Mucosa of rectum (tissue), 2 donors: ENCODE results near the gene MYL10.

ENCODE experiments used
- H3K27ac ChIP-seq, 2 donors: one replicate each; pipeline ENCODE4 v1.7.0; 2013; ENCODE audit warnings: inconsistent platforms in 2 of 2, low read depth in 2 of 2, low read length in 2 of 2
- H3K27me3 ChIP-seq, 2 donors: one replicate each; pipeline ENCODE4 v1.7.0; 2013; ENCODE audit warnings: low read length in 2 of 2; ENCODE audit not compliant: control insufficient read depth in 2 of 2, insufficient read depth in 2 of 2
- H3K36me3 ChIP-seq, 2 donors: one replicate each; pipeline ENCODE4 v1.7.0; 2013; ENCODE audit warnings: low read length in 2 of 2; ENCODE audit not compliant: control insufficient read depth in 2 of 2, insufficient read depth in 2 of 2
- H3K4me1 ChIP-seq, 2 donors: one replicate each; pipeline ENCODE4 v1.7.0; 2013; ENCODE audit warnings: low read length in 2 of 2, mild to moderate bottlenecking in 1 of 2; ENCODE audit not compliant: control insufficient read depth in 2 of 2, insufficient read depth in 2 of 2
- H3K4me3 ChIP-seq, 2 donors: one replicate each; pipeline ENCODE4 v1.7.0; 2013; ENCODE audit warnings: low read length in 2 of 2
- H3K9ac ChIP-seq, 2 donors: one replicate each; pipeline ENCODE4 v1.7.0; 2013; ENCODE audit warnings: low read length in 2 of 2, low read depth in 1 of 2, mild to moderate bottlenecking in 1 of 2
- H3K9me3 ChIP-seq, 2 donors: one replicate each; pipeline ENCODE4 v1.7.0; 2013; ENCODE audit warnings: low read length in 2 of 2; ENCODE audit not compliant: control insufficient read depth in 2 of 2
- donor health status: healthy.
- donor health status: Normal muscosa, but diverticular disease.

The MYL10 gene

GRCh38 chr7:101622609-101623173, 6.4 kb downstream of the MYL10 start:
- Histone ChIP-seq H3K36me3 (no peaks in the 10 kb centered on the region), H3K9ac (no peak overlapping the region), H3K4me1 (no peaks in the 10 kb centered on the region), H3K27me3 (peaks cover 0 to 16% of the 10 kb centered on the region in 2 donors), H3K4me3 (no peak overlapping the region), H3K27ac (no peak overlapping the region), H3K9me3 (no peaks in the 10 kb centered on the region)

GRCh38 chr7:101620991-101621390, 8.1 kb downstream of the MYL10 start:
- Histone ChIP-seq H3K4me1 (no peaks in the 10 kb centered on the region), H3K9me3 (no peaks in the 10 kb centered on the region), H3K4me3 (no peak overlapping the region), H3K9ac (no peak overlapping the region), H3K27me3 (peaks cover 0 to 10% of the 10 kb centered on the region in 2 donors), H3K36me3 (no peaks in the 10 kb centered on the region), H3K27ac (no peak overlapping the region)

GRCh38 chr7:101620395-101620794, 8.7 kb downstream of the MYL10 start:
- no peaks in the 10 kb centered on the region for H3K9me3 ChIP-seq
- no peaks in the 10 kb centered on the region for H3K4me1 ChIP-seq
- peaks cover 0 to 9% of the 10 kb centered on the region in 2 donors for H3K27me3 ChIP-seq
- no peaks in the 10 kb centered on the region for H3K36me3 ChIP-seq
- no peak overlapping the region for H3K27ac ChIP-seq
- H3K4me3 ChIP-seq = no peak overlapping the region
- no peak overlapping the region for H3K9ac ChIP-seq

GRCh38 chr7:101618916-101619315, 10.2 kb downstream of the MYL10 start:
- H3K4me1 ChIP-seq = peaks cover 3% of the 10 kb centered on the region in 2 donors
- no peak overlapping the region for H3K9ac ChIP-seq
- no peaks in the 10 kb centered on the region for H3K36me3 ChIP-seq
- no peaks in the 10 kb centered on the region for H3K9me3 ChIP-seq
- no peak overlapping the region for H3K4me3 ChIP-seq
- no peaks in the 10 kb centered on the region for H3K27me3 ChIP-seq
- H3K27ac ChIP-seq = no peak overlapping the region

- H3K27ac ChIP-seq = no peak overlapping the region
Measured at GRCh38 chr7:101618207-101618839, 10.8 kb downstream of the MYL10 start.

GRCh38 chr7:101617451-101618206, 11.5 kb downstream of the MYL10 start:
- Histone ChIP-seq H3K4me1 (peaks cover 3% of the 10 kb centered on the region in 2 donors), H3K9ac (no peak overlapping the region), H3K27ac (no peak overlapping the region), H3K27me3 (no peaks in the 10 kb centered on the region), H3K4me3 (no peak overlapping the region), H3K9me3 (no peaks in the 10 kb centered on the region), H3K36me3 (no peaks in the 10 kb centered on the region)

More at GRCh38 chr7:101618207-101618839, 10.8 kb downstream of the MYL10 start:
- Histone ChIP-seq H3K4me3 (no peak overlapping the region), H3K9ac (no peak overlapping the region), H3K4me1 (peaks cover 3% of the 10 kb centered on the region in 2 donors), H3K36me3 (no peaks in the 10 kb centered on the region), H3K27me3 (no peaks in the 10 kb centered on the region), H3K9me3 (no peaks in the 10 kb centered on the region)

- no peaks in the 10 kb centered on the region for H3K27me3 ChIP-seq
- H3K4me3 ChIP-seq = no peak overlapping the region
- H3K4me1 ChIP-seq = peaks cover 3% of the 10 kb centered on the region in 2 donors
- no peaks in the 10 kb centered on the region for H3K36me3 ChIP-seq
- no peak overlapping the region for H3K27ac ChIP-seq
- H3K9ac ChIP-seq = no peak overlapping the region
- H3K9me3 ChIP-seq = no peaks in the 10 kb centered on the region
Measured at GRCh38 chr7:101615446-101615845, 13.7 kb downstream of the MYL10 start.

GRCh38 chr7:101614939-101615302, 14.2 kb downstream of the MYL10 start:
- no peak overlapping the region for H3K27ac ChIP-seq
- no peaks in the 10 kb centered on the region for H3K36me3 ChIP-seq
- no peaks in the 10 kb centered on the region for H3K27me3 ChIP-seq
- H3K4me1 ChIP-seq = peaks cover 3% of the 10 kb centered on the region in 2 donors
- H3K4me3 ChIP-seq = no peak overlapping the region
- no peak overlapping the region for H3K9ac ChIP-seq
- H3K9me3 ChIP-seq = no peaks in the 10 kb centered on the region

- no peak overlapping the region for H3K9ac ChIP-seq
- peaks cover 3% of the 10 kb centered on the region in 2 donors for H3K4me1 ChIP-seq
- H3K27me3 ChIP-seq = no peaks in the 10 kb centered on the region
- H3K27ac ChIP-seq = no peak overlapping the region
- no peak overlapping the region for H3K4me3 ChIP-seq
- H3K36me3 ChIP-seq = no peaks in the 10 kb centered on the region
- H3K9me3 ChIP-seq = no peaks in the 10 kb centered on the region
Measured at GRCh38 chr7:101614098-101614938, 14.8 kb downstream of the MYL10 start.
